Raji (cell line): Measurements from ENCODE around the gene AUNIP.

Experiments used
- POLR2A ChIP-seq: IDR thresholded peaks from 2 replicates; pipeline ENCODE4 v1.6.1; 2011; ENCODE audit warnings: low read depth, low read length, control low read depth; ENCODE audit not compliant: insufficient read depth

Gene AUNIP

GRCh38 chr1:25875154-25875855 is 16.0 kb upstream of the AUNIP start, which contains the start of gene PAQR7:
TSS of gene PAQR7 (minus strand) at chr1:25875708. CDS start at chr1:25863839, 11,869 bp downstream.
- no peak for TF ChIP-seq POLR2A

GRCh38 chr1:25874635-25875153 is 15.4 kb upstream of the AUNIP start:
- no peak for TF ChIP-seq POLR2A

GRCh38 chr1:25874209-25874608 is 15.0 kb upstream of the AUNIP start:
- TF ChIP-seq POLR2A = no peak

- no peak for TF ChIP-seq POLR2A
These were observed 13.9 kb upstream of the AUNIP start for GRCh38 chr1:25873120-25873519.

GRCh38 chr1:25872713-25873112 is 13.5 kb upstream of the AUNIP start:
- TF ChIP-seq POLR2A = no peak

- TF ChIP-seq POLR2A = no peak
These were observed 12.6 kb upstream of the AUNIP start for GRCh38 chr1:25871704-25872494.

GRCh38 chr1:25871086-25871703 is 11.9 kb upstream of the AUNIP start:
- TF ChIP-seq POLR2A = no peak

GRCh38 chr1:25870614-25871013 is 11.4 kb upstream of the AUNIP start:
- no peak for TF ChIP-seq POLR2A

GRCh38 chr1:25869909-25870606 is 10.8 kb upstream of the AUNIP start:
- no peak for TF ChIP-seq POLR2A

GRCh38 chr1:25867210-25867991 is 8.1 kb upstream of the AUNIP start:
- no peak for TF ChIP-seq POLR2A

- TF ChIP-seq POLR2A = no peak
These were observed 7.0 kb upstream of the AUNIP start for GRCh38 chr1:25866288-25866687.

- TF ChIP-seq POLR2A = no peak
These were observed 5.2 kb upstream of the AUNIP start for GRCh38 chr1:25864434-25864833.

GRCh38 chr1:25863486-25864262 is 4.4 kb upstream of the AUNIP start:
- no peak for TF ChIP-seq POLR2A
